Gastroesophageal sphincter (tissue), 4 donors: ENCODE measurements around the gene SMYD2. TPM values are rescaled to one million over a fixed set of nuclear protein-coding genes. Genes with fewer than 3 reads are reported as not detected.

Source experiments
- ATAC-seq: fragments of 150-250 bp; one replicate; pipeline ENCODE4 v1.9.1; 2016; ENCODE audit warnings: mild to moderate bottlenecking, moderate library complexity
- H3K27ac ChIP-seq, 4 donors: fragments of 200-600 bp; sonication (generic) in 3 of 4; 1 replicate in 3 of 4; 2 replicates in 1 of 4; pipeline ENCODE4 v1.5.1; 2016 to 2019
- H3K27me3 ChIP-seq: fragments of 200-600 bp; sonication (generic); one replicate; pipeline ENCODE4 v1.5.1; 2019
- H3K36me3 ChIP-seq, 2 donors: fragments of 200-600 bp; sonication (generic); one replicate each; pipeline ENCODE4 v1.5.1; 2019; ENCODE audit warnings: control low read depth in 1 of 2
- H3K4me1 ChIP-seq, 3 donors: fragments of 200-600 bp; sonication (generic); 1 replicate in 2 of 3; 2 replicates in 1 of 3; pipeline ENCODE4 v1.5.1; 2016 to 2019; ENCODE audit warnings: control low read depth in 2 of 3
- H3K4me3 ChIP-seq, 2 donors: fragments of 200-600 bp; sonication (generic); one replicate each; pipeline ENCODE4 v1.5.1; 2019; ENCODE audit warnings: mild to moderate bottlenecking in 1 of 2, moderate library complexity in 1 of 2
- H3K9me3 ChIP-seq, 3 donors: fragments of 200-600 bp; sonication (generic); one replicate each; pipeline ENCODE4 v1.5.1; 2017 to 2019; ENCODE audit warnings: control low read depth in 2 of 3
- EP300 ChIP-seq: sonication (generic); formaldehyde crosslinking; IDR thresholded peaks from one replicate; pipeline ENCODE4 v1.6.1; 2017; ENCODE audit warnings: antibody characterized with exemption, mild to moderate bottlenecking
- POLR2A ChIP-seq, 2 donors: fragments of 450-650 bp; IDR thresholded peaks; one replicate each; pipeline ENCODE4 v1.6.1; 2017; ENCODE audit warnings: antibody characterized with exemption in 2 of 2, mild to moderate bottlenecking in 2 of 2, moderate library complexity in 1 of 2
- POLR2AphosphoS5 ChIP-seq: sonication (generic); formaldehyde crosslinking; IDR thresholded peaks from one replicate; pipeline ENCODE4 v1.6.1; 2017; ENCODE audit warnings: antibody characterized with exemption
- WGBS, 2 donors: methylation state at CpG; one replicate each; pipeline ENCODE4 v1.1.5; 2018; ENCODE audit warnings: low coverage in 1 of 2; 5-methylcytosine and 5-hydroxymethylcytosine counted together
- total RNA-seq, 4 donors: library from RNA; depleted of rRNA; stranded (reverse); fragments of >200 nt; gene quantifications; one replicate each; pipeline ENCODE4 v1.1.0, GENCODE V29; 2016
- TF ChIP-seq, protein P1 (sequence below), 4 experiments: fragments of 200-600 bp in 2 of 4; fragments of 450-650 bp in 2 of 4; sonication (generic) in 1 of 4; IDR thresholded peaks; one replicate each; pipeline ENCODE4 v1.5.1; 2017 to 2019; ENCODE audit warnings: antibody characterized with exemption in 4 of 4, mild to moderate bottlenecking in 2 of 4, moderate library complexity in 2 of 4

The SMYD2 gene
- total RNA-seq, 4 donors from 2014 or later: 12.0 to 30.3 (median 20.5) TPM

DNA sequence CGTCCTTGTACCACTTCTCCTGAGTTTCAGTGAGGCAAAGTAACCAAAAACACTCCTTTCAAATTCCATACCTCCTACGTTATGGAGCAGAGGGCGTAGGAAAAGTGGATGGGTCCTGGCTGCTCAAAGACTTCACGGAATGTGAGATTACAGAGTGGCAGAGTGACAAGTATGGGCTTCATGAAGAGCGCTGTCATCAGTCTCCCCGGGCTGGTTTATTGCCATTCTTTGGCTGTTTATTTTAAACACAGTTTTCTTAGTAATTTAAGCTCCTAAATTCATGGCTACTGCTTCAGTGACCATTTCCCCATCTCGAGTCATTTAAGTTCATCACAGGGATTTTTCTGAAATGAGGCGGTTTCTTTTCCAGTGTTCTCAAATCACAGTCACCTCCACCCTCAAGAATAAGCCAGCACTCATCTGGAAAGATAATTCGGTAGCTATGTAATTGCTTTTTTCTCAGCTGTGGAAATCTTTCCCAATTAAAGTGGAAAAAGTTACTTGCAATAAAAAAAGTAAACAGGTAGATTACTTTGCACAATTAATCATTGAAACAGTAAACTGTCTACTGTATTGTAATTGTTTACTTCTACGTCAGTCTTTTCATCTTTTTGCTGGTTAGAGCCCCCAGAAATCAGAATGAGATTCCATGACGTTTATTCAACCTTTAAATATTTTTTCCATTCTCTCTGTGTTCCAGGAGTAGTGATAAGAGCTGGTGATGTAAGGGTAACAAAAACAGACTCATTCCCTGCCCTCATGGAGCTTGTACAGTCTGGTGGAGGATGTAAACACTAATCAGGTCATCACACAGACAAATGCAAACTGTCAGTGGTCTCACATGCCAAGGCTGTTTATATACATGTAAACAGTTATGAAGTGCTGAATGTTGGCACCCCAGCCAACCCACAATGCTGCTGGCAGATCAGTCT is 3.0 kb upstream of the SMYD2 start:
- no peak overlapping the region for H3K4me3 ChIP-seq
- TF ChIP-seq POLR2A (IDR thresholded peaks at IDR 0.05) (no peak), EP300 (no peak), POLR2AphosphoS5 (no peak)
- TF ChIP-seq, protein P1, sequence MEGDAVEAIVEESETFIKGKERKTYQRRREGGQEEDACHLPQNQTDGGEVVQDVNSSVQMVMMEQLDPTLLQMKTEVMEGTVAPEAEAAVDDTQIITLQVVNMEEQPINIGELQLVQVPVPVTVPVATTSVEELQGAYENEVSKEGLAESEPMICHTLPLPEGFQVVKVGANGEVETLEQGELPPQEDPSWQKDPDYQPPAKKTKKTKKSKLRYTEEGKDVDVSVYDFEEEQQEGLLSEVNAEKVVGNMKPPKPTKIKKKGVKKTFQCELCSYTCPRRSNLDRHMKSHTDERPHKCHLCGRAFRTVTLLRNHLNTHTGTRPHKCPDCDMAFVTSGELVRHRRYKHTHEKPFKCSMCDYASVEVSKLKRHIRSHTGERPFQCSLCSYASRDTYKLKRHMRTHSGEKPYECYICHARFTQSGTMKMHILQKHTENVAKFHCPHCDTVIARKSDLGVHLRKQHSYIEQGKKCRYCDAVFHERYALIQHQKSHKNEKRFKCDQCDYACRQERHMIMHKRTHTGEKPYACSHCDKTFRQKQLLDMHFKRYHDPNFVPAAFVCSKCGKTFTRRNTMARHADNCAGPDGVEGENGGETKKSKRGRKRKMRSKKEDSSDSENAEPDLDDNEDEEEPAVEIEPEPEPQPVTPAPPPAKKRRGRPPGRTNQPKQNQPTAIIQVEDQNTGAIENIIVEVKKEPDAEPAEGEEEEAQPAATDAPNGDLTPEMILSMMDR (IDR thresholded peaks at IDR 0.05): no peak
- no peaks in the 10 kb centered on the region for H3K9me3 ChIP-seq
- H3K36me3 ChIP-seq: no peaks in the 10 kb centered on the region
- H3K27me3 ChIP-seq: no peaks in the 10 kb centered on the region
- 49 to 73% methylated on average over 11 of the region's 11 CpGs for WGBS, 2 donors
- H3K4me1 ChIP-seq: peaks cover 0 to 24% (median 11%) of the 10 kb centered on the region in 3 donors
- ATAC-seq: no peak
- H3K27ac ChIP-seq: no peak overlapping the region

DNA sequence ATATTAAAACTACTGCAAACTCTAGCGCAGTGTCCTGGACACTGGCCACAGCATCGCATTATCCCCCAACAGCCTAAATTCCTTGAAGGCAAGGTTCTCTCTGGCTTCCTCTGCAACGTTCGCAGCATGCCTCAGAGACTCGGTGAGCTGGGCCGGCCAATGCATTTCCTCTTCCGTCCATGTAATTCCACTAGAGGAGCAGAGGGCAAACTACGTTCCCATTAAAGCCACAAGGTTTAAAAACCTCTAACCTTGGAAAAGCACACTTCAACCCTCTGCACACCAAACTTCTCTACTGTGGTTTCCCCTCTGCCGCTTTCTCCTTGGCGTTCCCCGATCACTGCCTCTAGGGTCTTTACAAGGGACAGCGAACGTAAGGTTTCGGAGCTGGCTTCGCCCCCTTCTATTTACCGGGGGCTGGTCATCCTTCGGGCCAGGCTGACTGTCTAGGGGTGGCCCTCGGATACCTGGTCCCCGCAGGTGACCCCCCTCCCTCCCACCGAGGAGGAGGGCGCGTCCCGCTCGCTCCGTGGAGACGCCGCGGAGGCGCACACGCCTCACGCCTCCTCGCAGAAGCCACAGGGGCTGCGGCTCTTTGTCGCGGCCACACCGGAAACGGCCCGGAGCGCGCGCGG is 456 bp upstream of the SMYD2 start:
- WGBS, 2 donors: 0 to 3% methylated on average over 11 to 12 of the region's 42 CpGs
- H3K27me3 ChIP-seq: no peaks in the 10 kb centered on the region
- H3K9me3 ChIP-seq: no peaks in the 10 kb centered on the region
- peak; percentile 46 for ATAC-seq
- peak overlapping the region; percentile 19 to 97 (median 94) for H3K27ac ChIP-seq
- H3K4me3 ChIP-seq: peak overlapping the region; percentile 88 to 95
- H3K4me1 ChIP-seq: peaks cover 0 to 26% (median 11%) of the 10 kb centered on the region in 3 donors
- TF ChIP-seq, protein P1 (IDR thresholded peaks at IDR 0.05): peak in 1 of 4 experiments; percentile 36
- TF ChIP-seq POLR2A (IDR thresholded peaks at IDR 0.05): no peak
- no peak for TF ChIP-seq POLR2AphosphoS5
- no peak for TF ChIP-seq EP300
- H3K36me3 ChIP-seq: no peaks in the 10 kb centered on the region

DNA sequence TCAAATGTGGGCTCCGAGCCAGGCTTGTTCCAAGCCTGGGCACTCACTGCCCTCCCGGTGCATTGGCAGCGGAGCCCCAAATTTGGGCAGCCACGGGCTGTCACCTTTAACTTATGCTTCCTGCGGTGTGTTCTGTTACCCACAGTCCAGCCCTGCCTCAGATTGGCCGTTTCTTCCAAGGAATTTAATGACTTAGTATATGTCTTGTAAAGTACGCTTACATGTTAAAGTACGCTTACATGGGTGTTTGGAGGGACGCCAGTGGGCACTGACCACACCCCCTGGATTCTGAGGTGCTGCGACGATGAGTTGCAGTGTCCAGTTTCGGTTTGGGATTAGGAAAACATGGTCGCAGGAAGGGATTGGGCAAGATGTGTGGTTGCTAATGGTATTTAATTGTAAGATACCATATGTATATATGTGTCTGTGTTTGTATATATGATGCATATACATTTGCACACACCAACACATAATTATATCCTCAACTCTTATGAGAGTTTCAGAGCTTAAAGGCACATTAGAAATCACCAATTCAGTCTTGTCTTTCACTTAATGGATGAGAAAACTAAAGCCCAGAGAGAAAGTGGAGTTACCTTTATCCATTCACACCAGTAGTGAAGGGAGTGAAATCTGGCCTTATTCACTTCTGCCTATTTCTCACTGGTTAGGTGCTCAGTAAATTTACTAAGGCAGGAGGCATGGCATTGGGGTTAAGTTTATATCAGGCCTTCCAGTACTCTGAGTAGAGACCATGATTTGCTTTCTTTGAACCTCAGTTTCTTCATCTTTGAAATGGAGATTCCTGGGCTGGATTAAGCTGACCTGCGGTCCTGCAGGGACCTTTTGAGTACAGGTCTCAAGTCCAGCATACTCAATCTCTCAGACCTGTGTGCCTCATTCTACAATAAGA is 1.0 kb downstream of the SMYD2 start:
- no peaks in the 10 kb centered on the region for H3K27me3 ChIP-seq
- peaks cover 0 to 26% (median 11%) of the 10 kb centered on the region in 3 donors for H3K4me1 ChIP-seq
- H3K4me3 ChIP-seq: peak overlapping the region; percentile 88 to 95
- peak; percentile 7 for TF ChIP-seq POLR2AphosphoS5
- no peak for TF ChIP-seq POLR2A (IDR thresholded peaks at IDR 0.05)
- WGBS, 2 donors: 0 to 17% methylated on average over 8 to 12 of the region's 14 CpGs
- H3K9me3 ChIP-seq: no peaks in the 10 kb centered on the region
- peak; percentile 24 for ATAC-seq
- peak overlapping the region in 3 of 4 donors; percentile 93 to 97 (median 95) for H3K27ac ChIP-seq
- H3K36me3 ChIP-seq: no peaks in the 10 kb centered on the region

DNA sequence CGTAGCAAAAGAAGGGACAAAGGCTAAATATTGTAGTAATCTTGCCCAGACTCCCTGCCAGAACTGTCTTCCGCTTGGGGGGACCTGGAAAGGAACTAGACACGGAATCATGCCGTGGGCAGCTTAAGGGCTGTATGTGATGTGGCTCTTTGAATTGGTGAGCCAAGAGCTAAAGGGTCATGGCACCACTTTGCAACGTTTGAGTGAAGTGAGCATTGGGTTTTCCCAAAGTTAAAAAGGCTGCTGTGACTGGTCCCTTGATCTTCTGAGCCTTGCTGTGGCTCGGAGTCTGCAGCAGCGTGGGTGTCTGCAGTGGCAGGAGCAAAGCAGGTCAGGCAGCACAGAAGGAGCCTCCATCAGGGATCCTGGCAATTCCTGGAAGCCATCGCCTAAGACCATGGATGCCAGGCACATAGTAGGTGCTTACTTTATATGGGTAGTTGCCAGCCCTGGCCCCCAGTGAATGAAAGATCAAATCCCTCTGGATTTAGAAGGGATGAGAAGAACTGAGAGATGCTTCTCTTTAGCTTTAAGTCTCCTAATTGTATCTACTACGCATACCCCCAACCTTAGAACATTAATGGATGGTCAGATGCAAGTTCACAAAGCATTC is 1.8 kb downstream of the SMYD2 start:
- WGBS, 2 donors: 72 to 82% methylated on average over 2 to 5 of the region's 9 CpGs
- peak overlapping the region in 1 of 2 donors; percentile 95 for H3K4me3 ChIP-seq
- peak overlapping the region in 1 of 4 donors; percentile 95 for H3K27ac ChIP-seq
- ATAC-seq: no peak
- TF ChIP-seq, protein P1 (IDR thresholded peaks at IDR 0.05): no peak
- TF ChIP-seq POLR2AphosphoS5: no peak
- no peak for TF ChIP-seq EP300
- no peak for TF ChIP-seq POLR2A (IDR thresholded peaks at IDR 0.05)
- no peaks in the 10 kb centered on the region for H3K9me3 ChIP-seq
- H3K4me1 ChIP-seq: peaks cover 0 to 26% (median 11%) of the 10 kb centered on the region in 3 donors
- no peaks in the 10 kb centered on the region for H3K27me3 ChIP-seq
- no peaks in the 10 kb centered on the region for H3K36me3 ChIP-seq
